Neural crest cell (in vitro differentiated cells): ENCODE results near the gene GRIP1. TPM values are rescaled to one million over a fixed set of nuclear protein-coding genes. Genes with fewer than 3 reads are reported as not detected.

Experiments
- DNase-seq: peaks from one replicate; pipeline ENCODE4 v3.0.0; 2021; ENCODE audit warnings: low read depth, mixed read lengths, low spot score
- H3K27ac Mint-ChIP-seq: one replicate; pipeline ENCODE4 v1.8.0; 2021; ENCODE audit warnings: mild to moderate bottlenecking, mixed read lengths; ENCODE audit not compliant: unreplicated experiment
- H3K27me3 Mint-ChIP-seq: 2 replicates; pipeline ENCODE4 v1.8.0; 2021; ENCODE audit warnings: low read depth, mild to moderate bottlenecking, mixed read lengths
- H3K36me3 Mint-ChIP-seq: 2 replicates; pipeline ENCODE4 v1.8.0; 2021; ENCODE audit warnings: low read depth, mild to moderate bottlenecking, mixed read lengths
- H3K4me1 Mint-ChIP-seq: 2 replicates; pipeline ENCODE4 v1.8.0; 2021; ENCODE audit warnings: mixed read lengths
- H3K4me3 Mint-ChIP-seq: one replicate; pipeline ENCODE4 v1.8.0; 2021; ENCODE audit warnings: mild to moderate bottlenecking, mixed read lengths
- H3K9me3 Mint-ChIP-seq: 2 replicates; pipeline ENCODE4 v1.8.0; 2021; ENCODE audit warnings: mixed read lengths
- total RNA-seq: library from RNA; stranded (reverse); gene quantifications from 2 replicates; pipeline ENCODE4 v1.2.1, GENCODE V29; 2021
- TF ChIP-seq, protein P1 (sequence below): fragments of 200-600 bp; sonication (generic); conservative IDR thresholded peaks from 2 replicates; pipeline ENCODE4 v1.5.0; 2021; ENCODE audit warnings: antibody characterized with exemption, mild to moderate bottlenecking

GRIP1 gene
- total RNA-seq, 1 donor from 2014 or later, result 40.3 TPM

GRCh38 chr12:66438601-66439000, 240.3 kb downstream of the GRIP1 start:
- Mint-ChIP-seq H3K27me3 (no peaks in the 10 kb centered on the region), H3K9me3 (no peaks in the 10 kb centered on the region), H3K4me1 (peaks cover 4% of the 10 kb centered on the region), H3K27ac (no peak overlapping the region), H3K36me3 (no peaks in the 10 kb centered on the region), H3K4me3 (no peak overlapping the region)
- TF ChIP-seq, protein P1, sequence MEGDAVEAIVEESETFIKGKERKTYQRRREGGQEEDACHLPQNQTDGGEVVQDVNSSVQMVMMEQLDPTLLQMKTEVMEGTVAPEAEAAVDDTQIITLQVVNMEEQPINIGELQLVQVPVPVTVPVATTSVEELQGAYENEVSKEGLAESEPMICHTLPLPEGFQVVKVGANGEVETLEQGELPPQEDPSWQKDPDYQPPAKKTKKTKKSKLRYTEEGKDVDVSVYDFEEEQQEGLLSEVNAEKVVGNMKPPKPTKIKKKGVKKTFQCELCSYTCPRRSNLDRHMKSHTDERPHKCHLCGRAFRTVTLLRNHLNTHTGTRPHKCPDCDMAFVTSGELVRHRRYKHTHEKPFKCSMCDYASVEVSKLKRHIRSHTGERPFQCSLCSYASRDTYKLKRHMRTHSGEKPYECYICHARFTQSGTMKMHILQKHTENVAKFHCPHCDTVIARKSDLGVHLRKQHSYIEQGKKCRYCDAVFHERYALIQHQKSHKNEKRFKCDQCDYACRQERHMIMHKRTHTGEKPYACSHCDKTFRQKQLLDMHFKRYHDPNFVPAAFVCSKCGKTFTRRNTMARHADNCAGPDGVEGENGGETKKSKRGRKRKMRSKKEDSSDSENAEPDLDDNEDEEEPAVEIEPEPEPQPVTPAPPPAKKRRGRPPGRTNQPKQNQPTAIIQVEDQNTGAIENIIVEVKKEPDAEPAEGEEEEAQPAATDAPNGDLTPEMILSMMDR, result no peak
- DNase-seq, result no peak

- Mint-ChIP-seq H3K27me3 (no peaks in the 10 kb centered on the region), H3K36me3 (peaks cover 3% of the 10 kb centered on the region), H3K4me1 (peaks cover 13% of the 10 kb centered on the region), H3K9me3 (no peaks in the 10 kb centered on the region), H3K27ac (no peak overlapping the region), H3K4me3 (no peak overlapping the region)
- TF ChIP-seq, protein P1, result no peak
- DNase-seq, result no peak
Observed at GRCh38 chr12:66430106-66430505, 248.8 kb downstream of the GRIP1 start.

GRCh38 chr12:66428870-66429269, 250.0 kb downstream of the GRIP1 start:
- Mint-ChIP-seq H3K27me3 (no peaks in the 10 kb centered on the region), H3K9me3 (peaks cover 6% of the 10 kb centered on the region), H3K27ac (peak overlapping the region; percentile 44), H3K4me3 (no peak overlapping the region), H3K4me1 (peaks cover 13% of the 10 kb centered on the region), H3K36me3 (peaks cover 8% of the 10 kb centered on the region)
- DNase-seq, result no peak
- TF ChIP-seq, protein P1, result no peak

- Mint-ChIP-seq H3K36me3 (peaks cover 11% of the 10 kb centered on the region), H3K9me3 (peaks cover 6% of the 10 kb centered on the region), H3K4me3 (no peak overlapping the region), H3K27me3 (no peaks in the 10 kb centered on the region), H3K27ac (no peak overlapping the region), H3K4me1 (peaks cover 13% of the 10 kb centered on the region)
- TF ChIP-seq, protein P1, result no peak
- DNase-seq, result no peak
Observed at GRCh38 chr12:66428261-66428660, 250.6 kb downstream of the GRIP1 start.

DNA sequence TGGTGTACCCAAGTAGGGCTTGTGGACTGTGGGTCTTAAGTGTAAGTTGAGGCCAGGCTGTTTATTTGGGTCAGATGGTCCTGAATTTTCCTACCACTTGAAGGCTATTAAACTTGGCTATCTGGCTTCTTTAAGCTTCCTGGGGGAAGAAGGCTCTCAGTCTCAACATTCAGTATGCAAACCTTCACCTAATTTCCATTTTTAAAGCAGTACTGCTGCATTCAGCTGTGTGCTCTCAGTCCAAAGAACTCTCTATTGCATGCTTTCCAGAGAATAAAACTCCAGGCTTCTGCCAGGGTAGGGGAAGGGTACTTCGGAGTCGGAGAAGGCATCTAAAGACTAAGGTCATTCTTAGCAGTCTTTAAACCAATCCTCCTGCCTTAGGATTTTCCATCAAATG, 252.2 kb downstream of the GRIP1 start:
- Mint-ChIP-seq H3K27ac (no peak overlapping the region), H3K36me3 (peaks cover 11% of the 10 kb centered on the region), H3K4me1 (peaks cover 13% of the 10 kb centered on the region), H3K4me3 (no peak overlapping the region), H3K9me3 (peaks cover 6% of the 10 kb centered on the region), H3K27me3 (no peaks in the 10 kb centered on the region)
- DNase-seq, result no peak
- TF ChIP-seq, protein P1, result no peak

- Mint-ChIP-seq H3K36me3 (peaks cover 18% of the 10 kb centered on the region), H3K9me3 (peaks cover 6% of the 10 kb centered on the region), H3K4me1 (peaks cover 12% of the 10 kb centered on the region), H3K27ac (no peak overlapping the region), H3K27me3 (no peaks in the 10 kb centered on the region), H3K4me3 (no peak overlapping the region)
- TF ChIP-seq, protein P1, result no peak
- DNase-seq, result no peak
Observed at GRCh38 chr12:66423266-66423665, 255.6 kb downstream of the GRIP1 start.
